SHP77 (cell line): ENCODE measurements around the gene IFITM2.

Experiments used
- DNase-seq, 2 experiments: peaks; one replicate each; lab custom pipeline; 2025; lab: John Stamatoyannopoulos, UW

IFITM2 gene

DNA sequence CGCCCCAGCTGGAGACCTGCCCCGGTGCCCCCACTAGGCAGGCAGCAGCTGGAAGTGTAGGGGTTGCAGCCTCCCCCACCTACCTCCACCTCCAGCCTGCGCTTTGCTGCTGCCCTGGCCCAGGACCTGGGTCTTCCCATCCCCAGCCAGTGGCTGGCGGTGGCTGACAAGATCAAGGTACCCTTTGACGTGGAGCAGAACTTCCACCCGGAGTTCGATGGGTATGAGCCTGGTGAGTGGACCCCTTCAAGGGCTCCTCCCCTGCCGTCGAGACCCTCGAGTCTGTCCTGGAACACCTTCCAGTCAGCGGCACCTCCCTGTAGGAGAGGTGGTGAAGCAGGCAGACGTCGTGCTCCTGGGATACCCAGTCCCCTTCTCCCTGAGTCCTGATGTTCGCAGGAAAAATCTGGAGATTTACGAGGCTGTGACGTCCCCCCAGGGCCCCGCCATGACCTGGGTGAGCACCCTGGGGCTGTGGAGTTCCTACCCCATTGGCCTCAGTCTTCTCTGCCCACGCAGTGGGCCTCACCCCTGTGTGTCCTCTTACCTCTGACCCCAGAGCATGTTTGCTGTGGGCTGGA is 14.3 kb upstream of the IFITM2 start:
- no peak for DNase-seq

DNA sequence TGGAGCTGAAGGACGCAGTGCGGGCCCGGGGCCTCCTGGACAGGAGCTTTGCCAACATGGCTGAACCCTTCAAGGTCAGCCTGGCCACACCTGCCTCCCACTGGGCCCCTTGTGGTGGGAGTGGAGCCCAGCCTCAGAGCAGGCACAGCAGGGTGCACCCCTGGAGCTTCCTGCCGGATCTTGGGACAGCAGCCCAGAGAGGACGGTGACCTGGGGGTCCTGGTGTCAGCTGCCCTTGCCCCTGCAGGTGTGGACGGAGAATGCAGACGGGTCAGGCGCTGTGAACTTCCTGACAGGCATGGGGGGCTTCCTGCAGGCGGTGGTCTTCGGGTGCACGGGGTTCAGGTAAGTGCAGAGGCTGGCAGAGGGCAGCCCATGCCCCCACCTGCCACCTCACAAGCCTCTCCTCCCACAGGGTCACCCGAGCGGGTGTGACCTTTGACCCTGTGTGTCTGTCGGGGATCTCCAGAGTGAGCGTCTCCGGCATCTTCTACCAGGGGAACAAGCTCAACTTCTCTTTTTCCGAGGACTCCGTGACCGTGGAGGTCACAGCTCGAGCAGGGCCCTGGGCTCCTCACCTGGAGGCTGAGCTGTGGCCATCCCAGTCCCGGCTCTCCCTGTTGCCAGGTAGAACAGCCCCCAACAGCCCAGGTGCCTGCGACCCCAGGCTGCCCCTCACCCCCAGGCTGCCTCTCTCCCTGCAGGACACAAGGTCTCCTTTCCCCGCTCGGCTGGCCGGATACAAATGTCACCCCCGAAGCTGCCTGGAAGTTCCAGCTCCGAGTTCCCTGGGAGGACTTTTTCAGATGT is 13.6 kb upstream of the IFITM2 start:
- no peak for DNase-seq

DNA sequence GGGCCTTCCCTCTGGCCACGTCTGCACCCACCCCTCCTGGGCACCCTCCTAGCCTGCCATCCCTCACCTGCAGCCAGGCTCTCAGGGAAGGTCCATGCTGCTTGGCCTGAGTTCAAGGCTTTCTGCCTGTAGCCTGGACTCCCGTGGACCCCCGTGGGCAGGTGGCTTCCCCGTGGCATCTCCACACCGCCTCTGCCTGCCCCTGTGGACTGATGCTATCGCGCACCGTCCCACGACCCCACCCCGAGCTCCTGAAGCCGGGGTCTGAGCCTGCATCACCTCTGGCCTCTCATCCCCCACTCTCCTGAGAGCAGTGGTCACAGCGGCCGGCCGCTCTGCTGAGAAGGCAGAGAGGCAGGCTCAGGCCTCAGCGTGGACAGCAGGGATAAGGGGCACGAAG is 12.8 kb upstream of the IFITM2 start:
- DNase-seq: no peak

DNA sequence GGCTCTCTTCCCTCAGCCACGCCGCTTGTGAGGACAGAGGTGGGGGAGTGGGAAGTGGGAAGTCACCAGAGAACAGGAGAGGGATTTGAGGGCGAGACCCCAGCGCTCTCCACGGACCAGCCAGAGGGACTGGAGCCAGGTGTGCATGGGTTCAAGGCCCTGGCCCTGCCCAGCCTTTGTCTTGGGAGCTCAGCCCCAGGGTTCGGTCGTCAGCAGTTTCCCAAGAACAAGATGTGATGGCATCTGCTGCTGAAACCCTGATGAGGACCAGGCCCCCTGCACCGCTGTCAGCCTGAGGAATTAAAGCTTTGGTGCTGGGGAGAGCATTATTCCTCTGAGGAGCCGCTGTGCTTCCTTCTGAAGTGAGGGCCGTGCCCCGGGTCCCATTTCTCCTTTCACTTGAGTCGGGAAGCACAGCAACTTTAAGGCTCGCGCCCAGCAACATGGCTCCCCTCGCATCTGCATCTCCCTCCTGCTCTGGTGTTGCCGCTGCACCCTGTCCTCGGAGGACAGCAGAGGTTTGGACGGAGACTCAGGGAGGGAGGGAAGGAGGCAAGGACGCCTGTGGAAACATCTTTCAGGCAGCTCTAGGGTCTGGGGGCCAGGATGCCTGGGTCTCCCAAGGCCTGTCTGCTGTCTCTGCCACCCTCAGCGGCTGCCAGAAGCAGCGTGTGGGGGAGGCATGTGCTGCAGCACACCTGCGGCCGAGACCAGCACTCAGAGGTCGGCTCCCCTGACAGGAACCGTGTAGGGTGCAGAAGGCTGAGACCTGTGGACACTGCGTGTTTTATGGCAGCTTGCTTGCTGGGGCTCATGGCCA is 12.1 kb upstream of the IFITM2 start:
- no peak for DNase-seq

DNA sequence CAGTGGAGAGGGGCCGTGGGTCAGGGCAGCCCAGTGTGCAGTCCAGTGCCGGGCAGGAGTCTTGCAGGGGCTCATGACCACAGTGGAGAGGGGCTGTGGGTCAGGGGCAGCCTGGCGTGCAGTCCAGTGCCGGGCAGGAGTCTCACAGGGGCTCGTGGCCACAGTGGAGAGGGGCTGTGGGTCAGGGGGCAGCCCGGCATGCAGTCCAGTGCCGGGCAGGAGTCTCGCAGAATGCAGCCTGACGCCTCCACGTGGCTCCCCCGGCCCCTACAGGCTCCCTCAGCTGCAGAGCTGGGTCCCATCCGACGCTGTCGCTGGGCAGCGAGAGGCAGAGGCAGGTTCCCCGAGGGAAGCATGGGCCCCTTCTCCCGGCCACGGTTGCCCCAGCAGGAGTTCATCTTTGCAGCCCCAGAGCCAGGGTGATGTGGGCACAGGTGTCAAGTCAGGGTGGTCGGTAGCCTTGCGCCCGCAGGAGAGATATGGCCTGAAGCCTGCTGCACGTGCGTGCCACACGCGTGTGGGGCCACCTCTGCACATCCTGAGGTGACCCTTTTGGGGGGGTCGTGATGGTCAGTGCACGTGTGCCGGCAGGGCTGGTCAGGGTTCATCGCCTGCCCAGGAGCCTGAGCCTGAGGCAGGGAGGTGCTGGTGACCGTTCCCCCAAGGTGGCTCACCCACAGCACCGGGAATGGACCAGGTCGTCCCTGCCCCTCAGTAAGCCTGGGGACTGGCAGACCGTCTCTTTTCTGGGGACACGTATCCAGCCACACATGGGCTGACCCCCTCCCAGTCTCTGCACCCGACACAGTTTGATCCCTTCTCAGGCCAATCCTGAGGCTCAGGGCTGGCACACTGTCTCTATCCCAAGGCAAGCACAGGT is 11.2 kb upstream of the IFITM2 start:
- no peak for DNase-seq

DNA sequence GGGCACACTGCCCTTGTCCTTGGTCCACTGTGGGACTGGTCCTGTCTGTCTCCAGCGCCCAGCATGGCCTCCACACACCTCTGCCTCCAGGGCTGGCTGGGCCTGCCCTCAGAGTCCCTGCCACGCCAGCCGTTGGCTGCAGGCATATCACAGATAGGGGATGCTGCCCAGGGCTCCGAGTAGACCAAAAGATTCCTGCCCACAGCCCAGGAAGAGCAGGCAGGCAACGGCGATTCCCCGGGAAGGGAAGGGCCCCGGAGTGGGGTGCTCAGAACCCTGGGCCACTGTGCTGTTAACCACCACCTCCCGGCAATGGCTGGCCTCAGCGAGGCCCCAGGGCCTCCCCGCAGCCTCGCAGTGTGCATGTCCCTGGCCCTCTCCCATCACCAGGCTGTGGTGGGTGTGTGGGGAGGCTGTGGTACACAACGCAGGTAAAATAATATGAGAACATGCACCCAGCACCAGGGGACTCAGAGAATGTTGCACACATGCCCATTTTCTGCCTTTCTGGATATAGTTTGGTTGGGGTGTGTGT is 10.5 kb upstream of the IFITM2 start:
- DNase-seq: no peak

DNA sequence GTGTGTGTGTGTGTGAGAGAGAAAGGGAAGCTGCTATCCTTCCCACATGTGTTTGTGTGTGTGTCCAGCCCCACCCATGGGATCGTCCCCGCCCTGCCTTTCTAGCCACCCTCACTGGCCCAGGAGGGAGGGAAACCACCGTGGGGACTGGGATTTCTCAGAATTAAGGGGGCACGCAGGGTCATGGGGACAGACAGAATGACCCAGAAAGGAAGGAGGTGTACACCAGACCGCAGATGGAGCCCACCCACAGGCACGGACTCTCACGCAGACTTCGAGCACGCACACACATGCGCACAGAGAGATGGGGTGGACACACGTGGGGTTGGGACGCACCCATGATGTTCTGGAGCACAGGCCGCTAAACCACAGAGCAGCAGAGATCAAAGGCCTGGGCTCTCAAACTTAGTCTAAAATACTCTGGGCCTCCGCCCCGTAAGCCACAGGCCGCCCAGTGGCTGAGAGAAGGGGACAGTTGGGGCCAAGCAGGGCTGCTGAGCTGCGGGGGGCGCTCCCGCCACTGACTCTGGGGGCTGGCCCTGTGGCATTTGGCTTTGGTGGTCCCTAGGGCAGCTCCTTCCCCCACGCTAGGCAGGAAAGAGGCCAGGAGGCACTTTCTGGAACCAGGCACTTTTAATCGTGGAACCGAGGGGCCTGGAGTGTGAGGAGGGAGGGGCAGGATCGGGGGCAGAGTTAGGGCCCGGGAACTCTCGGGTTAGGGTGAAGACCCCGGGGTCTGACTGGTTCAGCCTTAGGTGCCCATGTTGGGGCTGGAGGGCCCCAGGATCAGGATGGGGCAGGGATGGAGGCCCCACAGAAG is 9.8 kb upstream of the IFITM2 start:
- DNase-seq: no peak

DNA sequence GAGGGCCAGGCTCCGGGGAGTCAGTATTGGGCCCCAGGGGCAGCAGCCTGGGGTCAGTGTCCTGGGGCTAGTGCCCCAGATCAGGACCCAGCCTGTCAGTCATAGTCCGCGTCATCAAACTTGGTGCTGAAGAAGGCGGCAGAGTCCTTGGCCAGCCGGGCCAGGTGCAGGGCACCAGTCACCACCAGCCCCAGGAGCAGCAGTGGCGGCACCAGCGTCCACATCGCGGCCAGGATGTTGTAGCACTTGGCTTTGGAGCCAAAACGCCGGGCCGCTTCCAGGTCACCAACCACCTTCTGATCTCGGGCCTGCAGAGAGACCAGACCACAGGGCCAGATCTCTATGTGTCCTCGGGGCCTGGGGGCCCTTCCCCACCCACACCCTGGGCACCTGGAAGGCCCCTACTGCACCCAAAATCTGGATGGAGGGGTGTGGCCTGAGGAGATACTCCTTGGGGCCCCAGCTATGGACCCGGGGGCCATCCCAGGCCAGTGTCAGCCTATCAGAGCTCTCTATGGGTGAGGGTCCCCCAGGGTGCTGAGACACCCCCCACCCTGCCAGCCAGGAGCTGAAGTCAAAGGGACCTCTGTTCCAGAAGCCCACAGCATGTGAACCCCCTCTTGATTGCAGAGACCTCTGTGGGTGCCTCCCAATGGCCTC is 9.1 kb upstream of the IFITM2 start:
- no peak for DNase-seq

DNA sequence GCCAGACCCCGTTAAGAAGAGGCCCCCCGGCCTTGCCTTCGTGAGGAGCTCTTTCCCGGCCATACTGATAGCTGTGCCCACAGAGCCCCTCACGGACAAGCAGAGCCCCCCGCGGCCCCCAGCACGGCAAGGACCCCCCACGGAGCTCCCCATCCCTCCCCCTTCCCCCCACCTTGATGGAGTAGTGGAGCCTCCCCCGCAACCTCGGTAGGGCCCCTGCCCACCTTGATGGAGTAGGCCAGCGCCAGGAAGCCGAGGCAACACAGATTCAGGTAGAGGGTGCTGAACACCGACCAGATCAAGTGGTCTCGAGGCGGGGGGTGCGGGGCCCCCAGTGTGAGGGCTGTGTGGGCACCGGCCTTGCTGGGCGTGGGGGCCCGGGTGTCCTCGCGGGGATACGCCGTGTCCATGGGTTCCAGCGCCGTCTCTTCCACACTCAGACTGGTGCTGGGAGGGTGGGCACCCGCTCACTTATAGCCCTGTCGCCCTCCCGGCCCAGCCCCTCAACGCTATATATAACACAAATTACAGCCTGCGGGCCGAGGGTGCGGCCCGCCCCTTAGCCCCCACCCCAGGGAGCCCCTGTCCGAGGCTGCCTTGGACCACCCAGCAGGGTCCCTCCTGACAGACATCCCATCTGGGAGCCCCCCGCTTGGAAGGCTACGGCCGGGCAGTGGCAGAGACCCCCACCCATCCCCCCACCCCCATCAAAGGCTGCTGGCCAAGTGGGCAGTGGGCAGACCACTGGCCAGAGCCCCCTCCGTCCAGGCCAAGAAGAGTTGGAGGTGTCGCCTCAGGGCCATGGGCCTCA is 8.3 kb upstream of the IFITM2 start, which contains the start of gene IFITM5:
IFITM5 (minus strand) TSS at position 446 of the 811 bp plus-strand sequence; CDS start at position 410, 36 bp downstream.
- DNase-seq: no peak

DNA sequence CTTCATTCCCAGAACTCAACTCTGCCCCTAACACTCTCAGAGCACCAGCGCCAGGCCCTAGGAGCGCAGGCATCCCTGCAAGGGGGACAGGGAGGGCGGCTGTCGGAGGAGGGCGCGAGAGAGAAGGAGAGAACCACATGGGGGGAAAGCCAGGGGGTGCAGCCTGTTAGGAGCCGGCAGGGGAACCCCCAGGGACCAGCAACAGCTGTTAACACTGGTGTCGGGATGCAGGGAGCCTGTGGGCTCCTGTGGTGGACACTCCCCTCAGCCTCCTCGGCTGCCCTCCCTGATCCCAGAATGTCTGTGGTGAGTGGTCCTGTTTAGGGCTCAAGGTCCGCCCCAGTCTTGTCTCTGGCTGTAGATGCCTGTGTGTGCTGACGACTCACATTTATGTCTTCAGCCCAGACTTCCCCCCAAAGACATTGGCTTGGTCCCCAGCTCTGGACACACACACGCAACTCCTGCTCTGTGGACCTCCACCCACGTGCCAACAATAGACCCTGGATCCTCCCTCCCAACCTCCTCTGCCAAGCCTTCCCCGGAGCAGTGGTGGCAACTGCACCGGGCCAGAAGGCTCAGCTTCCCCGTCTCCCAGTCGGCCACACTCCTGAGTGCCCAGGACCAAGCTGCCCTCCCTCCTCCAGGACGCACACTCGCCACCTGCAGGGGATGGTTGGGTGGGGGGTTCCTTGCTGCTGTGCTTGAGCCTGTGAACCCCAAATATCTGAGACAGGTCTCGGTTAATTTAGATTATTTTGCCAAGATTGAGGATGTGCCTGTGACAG is 7.5 kb upstream of the IFITM2 start:
- no peak for DNase-seq

DNA sequence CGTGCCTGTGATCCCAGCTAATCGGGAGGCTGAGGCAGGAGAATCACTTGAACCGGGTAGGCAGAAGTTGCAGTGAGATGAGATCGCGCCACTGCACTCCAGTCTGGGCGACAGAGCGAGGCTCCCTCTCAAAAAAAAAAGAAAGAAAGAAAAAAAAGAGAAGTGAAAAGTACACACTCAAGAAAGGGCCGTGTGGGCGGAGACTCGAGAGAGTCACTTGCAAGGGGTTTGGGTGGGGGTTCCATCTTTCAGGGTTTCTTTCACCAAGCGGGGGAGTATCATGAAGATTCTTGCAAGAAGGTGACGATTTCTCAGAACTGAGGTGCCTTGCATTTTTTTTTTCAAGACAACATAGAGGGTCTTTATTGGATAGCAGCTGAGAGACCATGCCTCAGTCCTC is 4.3 kb upstream of the IFITM2 start:
- DNase-seq: no peak

DNA sequence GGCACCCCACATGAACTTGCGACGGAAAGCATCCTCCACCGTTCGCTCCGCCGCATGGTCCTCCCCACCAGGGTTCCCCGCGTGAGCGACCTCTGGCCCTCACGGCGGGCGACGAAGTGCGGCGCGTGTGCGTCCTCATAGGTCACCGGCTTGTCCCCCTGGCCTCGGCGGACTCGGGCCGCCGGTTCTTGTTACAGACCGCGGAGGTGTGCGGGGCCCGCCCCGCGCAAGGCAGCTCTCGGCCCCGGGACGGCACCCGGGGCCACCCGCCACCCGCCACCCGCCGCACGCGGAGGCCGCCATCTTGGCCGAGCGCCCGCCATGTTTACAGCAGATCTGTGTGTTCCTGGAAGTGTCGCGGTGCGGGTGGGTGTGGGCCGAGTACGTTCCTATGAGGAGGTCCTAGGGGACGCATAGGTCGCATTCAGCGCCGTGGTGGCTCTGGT is 3.5 kb upstream of the IFITM2 start:
- DNase-seq: no peak

DNA sequence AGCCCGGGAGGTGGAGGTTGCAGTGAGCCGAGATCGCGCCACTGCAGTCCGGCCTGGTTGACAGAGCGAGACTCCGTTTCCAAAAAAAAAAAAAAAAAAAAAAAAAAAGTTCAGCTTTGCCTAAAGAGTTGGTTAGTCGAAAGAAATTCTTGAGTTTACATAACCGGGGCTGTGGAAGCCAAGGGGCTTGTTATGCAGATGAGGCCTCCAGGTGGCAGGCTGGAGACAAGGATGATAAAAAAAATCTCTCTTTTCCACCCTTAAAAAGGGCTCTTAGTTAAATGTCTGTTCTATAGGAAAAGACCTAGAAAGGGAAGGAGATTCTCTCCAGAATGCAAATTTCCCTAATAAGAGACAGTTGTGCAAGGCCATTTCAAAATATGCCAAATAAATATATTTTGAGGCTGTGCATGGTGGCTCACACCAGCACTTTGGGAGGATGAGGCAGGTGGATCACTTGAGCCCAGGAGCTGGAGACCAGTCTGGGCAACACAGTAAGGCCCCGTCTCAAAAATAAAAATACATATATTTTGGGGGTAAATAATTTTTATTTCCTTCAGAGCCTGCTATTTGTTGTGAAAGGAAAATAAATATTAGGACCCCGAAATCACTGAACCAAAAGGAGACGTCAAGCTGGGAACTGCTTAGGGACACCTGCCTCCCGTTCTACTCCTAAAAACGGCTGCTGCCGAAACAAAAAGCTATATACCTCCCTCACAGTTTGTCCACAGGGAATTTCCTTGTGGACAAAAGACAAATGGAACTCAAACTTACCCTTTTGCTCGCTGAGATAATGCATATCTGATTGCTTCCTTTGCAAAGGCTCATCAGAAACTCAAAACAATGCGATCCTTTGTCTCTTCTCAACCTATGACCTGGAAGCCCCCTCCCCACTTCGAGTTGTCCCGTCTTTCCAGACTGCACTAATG is 2.4 kb upstream of the IFITM2 start:
- DNase-seq: no peak

DNA sequence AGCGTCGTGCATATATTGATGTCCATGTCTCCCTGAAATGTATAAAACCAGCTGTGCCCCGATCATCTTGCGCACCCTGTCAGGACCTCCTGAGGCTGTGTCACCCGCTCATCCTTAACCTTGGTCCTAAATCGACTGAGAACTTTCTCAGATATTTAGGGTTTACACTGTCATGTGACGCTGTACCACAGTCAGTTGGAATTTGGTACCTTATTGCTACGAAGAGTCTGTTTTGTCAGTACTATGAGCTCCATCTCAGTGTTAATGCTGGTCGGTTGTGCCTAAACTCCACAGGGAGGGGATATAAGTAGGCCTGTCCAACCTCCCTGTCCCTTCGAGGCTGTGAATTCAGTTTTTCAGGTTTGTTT is 1.8 kb upstream of the IFITM2 start:
- no peak for DNase-seq

DNA sequence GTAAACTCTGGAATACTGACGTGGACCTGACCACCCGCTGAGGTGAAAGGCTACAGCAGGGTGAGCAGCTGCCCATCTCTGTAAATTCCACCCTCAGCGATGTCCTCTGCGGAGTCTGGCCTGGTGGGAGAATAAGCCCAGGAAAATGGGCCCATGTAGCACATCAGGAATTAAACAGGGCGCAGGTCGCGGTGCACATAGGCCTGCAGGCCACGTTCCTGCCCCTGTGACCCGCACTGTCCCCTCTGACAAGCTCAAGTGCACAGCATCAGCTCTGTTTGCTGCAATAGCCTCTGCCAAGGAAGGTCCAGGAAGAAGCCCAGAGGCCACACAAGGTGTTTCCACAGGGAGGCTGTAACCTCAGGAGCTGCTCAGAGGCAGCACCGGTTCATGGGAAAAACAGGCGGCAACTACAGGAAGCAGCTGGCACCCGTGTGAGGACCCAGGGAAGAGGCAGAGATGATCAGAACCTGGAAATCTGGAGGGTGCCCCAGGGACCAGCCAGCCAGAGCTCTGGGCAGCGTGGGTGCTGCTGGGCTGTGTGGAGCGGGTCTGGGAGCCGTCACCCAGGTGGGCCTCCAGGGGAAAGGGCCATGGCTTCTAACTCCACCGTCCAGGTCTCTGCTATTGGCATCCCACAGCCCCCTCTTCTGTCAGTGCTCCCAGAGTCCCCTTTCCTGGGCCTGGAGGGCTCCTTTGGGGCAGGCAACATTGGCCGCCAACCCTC is 808 bp upstream of the IFITM2 start:
- DNase-seq: no peak
